Measurements from ENCODE around the gene CEP19.

The CEP19 gene

GRCh38 chr3:196708467-196708866 is 3.6 kb downstream of the CEP19 start:
- no peak for DNase-seq (ENCODE audit: low read depth)

- DNase-seq (ENCODE audit: low read depth) = no peak
These were observed 4.5 kb downstream of the CEP19 start for GRCh38 chr3:196707566-196707965.

GRCh38 chr3:196706731-196707130 is 5.3 kb downstream of the CEP19 start:
- DNase-seq (ENCODE audit: low read depth) = no peak

- DNase-seq (ENCODE audit: low read depth) = no peak
These were observed 5.7 kb downstream of the CEP19 start for GRCh38 chr3:196706327-196706726.

- DNase-seq (ENCODE audit: low read depth) = no peak
These were observed 11.2 kb downstream of the CEP19 start for GRCh38 chr3:196700801-196701200.

- DNase-seq (ENCODE audit: low read depth) = no peak
These were observed 12.3 kb downstream of the CEP19 start for GRCh38 chr3:196699749-196700148.

- DNase-seq (ENCODE audit: low read depth) = no peak
These were observed 14.8 kb downstream of the CEP19 start for GRCh38 chr3:196697270-196697669.

GRCh38 chr3:196695849-196696226 is 16.2 kb downstream of the CEP19 start:
- no peak for DNase-seq (ENCODE audit: low read depth)

- DNase-seq (ENCODE audit: low read depth) = no peak
These were observed 16.9 kb downstream of the CEP19 start for GRCh38 chr3:196694941-196695848.

- no peak for DNase-seq (ENCODE audit: low read depth)
These were observed 17.8 kb downstream of the CEP19 start for GRCh38 chr3:196694202-196694638.

GRCh38 chr3:196691386-196691785 is 20.7 kb downstream of the CEP19 start:
- no peak for DNase-seq (ENCODE audit: low read depth)

- DNase-seq (ENCODE audit: low read depth) = no peak
These were observed 21.9 kb downstream of the CEP19 start for GRCh38 chr3:196689941-196690660.

- DNase-seq (ENCODE audit: low read depth) = no peak
These were observed 23.7 kb downstream of the CEP19 start for GRCh38 chr3:196688349-196688748.

- DNase-seq (ENCODE audit: low read depth) = no peak
These were observed 25.6 kb downstream of the CEP19 start for GRCh38 chr3:196686436-196686835.

GRCh38 chr3:196684548-196685407 is 27.3 kb downstream of the CEP19 start:
- DNase-seq (ENCODE audit: low read depth) = peak; percentile 48

GRCh38 chr3:196677931-196678330 is 34.1 kb downstream of the CEP19 start:
- DNase-seq (ENCODE audit: low read depth) = no peak

GRCh38 chr3:196677353-196677752 is 34.7 kb downstream of the CEP19 start:
- DNase-seq (ENCODE audit: low read depth) = no peak

- no peak for DNase-seq (ENCODE audit: low read depth)
These were observed 38.4 kb downstream of the CEP19 start for GRCh38 chr3:196673632-196674031.

GRCh38 chr3:196670339-196670738 is 41.7 kb downstream of the CEP19 start:
- no peak for DNase-seq (ENCODE audit: low read depth)

GRCh38 chr3:196667056-196667825 is 44.8 kb downstream of the CEP19 start:
- no peak for DNase-seq (ENCODE audit: low read depth)
